ENCODE measurements around the gene MNAT1.

GRCh38 chr14:60971271-60971670 lies 236.7 kb downstream of the MNAT1 start:
- no peak for TF ChIP-seq CTCF (conservative IDR thresholded peaks at IDR 0.05; ENCODE audit: low read depth in 2 of 2)
- no peak for TF ChIP-seq POLR2AphosphoS5 (IDR thresholded peaks at IDR 0.05; ENCODE audit: low read depth)
- TF ChIP-seq REST (IDR thresholded peaks at IDR 0.05; ENCODE audit: unreplicated experiment), result no peak
